A549 (cell line): ENCODE data around the gene KCNJ9. TPM values are rescaled to one million over a fixed set of nuclear protein-coding genes. Genes with fewer than 3 reads are reported as not detected.
A peak's percentile ranks its signal among the peaks of the same experiment; 100 is the strongest.

ENCODE experiments used
- ATAC-seq, 2 experiments: fragments of 200-7000 bp in 1 of 2; fragments of >200 bp in 1 of 2; cut with Nextera tagmentation in 1 of 2; cut with Tn5 transposase in 1 of 2; 3 replicates each; pipeline versions ENCODE4 v1.8.0 to v1.9.1; 2018 to 2020; ENCODE audit warnings: mild to moderate bottlenecking in 1 of 2, moderate library complexity in 1 of 2
- CTCF ChIA-PET: fragments of 300-600 bp; sonication (Branson Sonifier 250); formaldehyde crosslinking; extraction: SDS; loops from one replicate; lab custom pipeline; 2021; ENCODE audit warnings: antibody characterized with exemption, inconsistent platforms; lab: Yijun Ruan, JAX
- POLR2A ChIA-PET: fragments of 350-600 bp; formaldehyde crosslinking; extraction: SDS; loops from one replicate; lab custom pipeline; 2021; ENCODE audit warnings: antibody characterized with exemption, inconsistent platforms; lab: Yijun Ruan, JAX
- DNase-seq, 2 experiments: peaks; one replicate each; pipeline versions ENCODE4 v3.0.0 to v3.0.0-alpha.2; 2011 to 2016; ENCODE audit warnings: low read depth in 1 of 2, low spot score in 1 of 2
- FAIRE-seq: peaks from 2 replicates; lab custom pipeline; 2011; peaks lifted over from hg19 to GRCh38; lab: Jason Lieb, UNC
- H3K27ac ChIP-seq, 2 experiments: fragments of >200 bp; sonication (Bioruptor Twin); formaldehyde crosslinking; 3 replicates each; pipeline ENCODE4 v1.5.1; 2016 to 2017
- H3K4me1 ChIP-seq: fragments of >200 bp; sonication (Bioruptor Twin); formaldehyde crosslinking; 3 replicates; pipeline ENCODE4 v1.6.1; 2016
- H3K4me2 ChIP-seq: fragments of >200 bp; sonication (Bioruptor Twin); formaldehyde crosslinking; 3 replicates; pipeline ENCODE4 v1.6.1; 2016
- H3K4me3 ChIP-seq: fragments of >200 bp; sonication (Bioruptor Twin); formaldehyde crosslinking; 3 replicates; pipeline ENCODE4 v1.5.1; 2016
- H3K9me3 ChIP-seq: fragments of >200 bp; sonication (Bioruptor Twin); formaldehyde crosslinking; 3 replicates; pipeline ENCODE4 v1.6.1; 2016
- ATOH8 ChIP-seq: fragments of 250-450 bp; sonication (Bioruptor Pico); IDR thresholded peaks from 2 replicates; pipeline ENCODE4 v1.5.0; 2020; ENCODE audit warnings: low read depth, mild to moderate bottlenecking, moderate library complexity
- BHLHE40 ChIP-seq: IDR thresholded peaks from 2 replicates; pipeline ENCODE4 v1.6.1; 2012; ENCODE audit warnings: low read depth, low read length, inconsistent platforms
- CBX2 ChIP-seq: fragments of 200-600 bp; sonication (generic); IDR thresholded peaks from 2 replicates; pipeline ENCODE4 v1.6.1; 2016; ENCODE audit warnings: low read depth, mild to moderate bottlenecking, borderline replicate concordance
- CEBPB ChIP-seq, 2 experiments: fragments of >200 bp in 1 of 2; sonication (Bioruptor Twin) in 1 of 2; formaldehyde crosslinking in 1 of 2; IDR thresholded peaks; 2 replicates each; pipeline ENCODE4 v1.6.1; 2012 to 2016
- CTCF ChIP-seq: fragments of >200 bp; sonication (Bioruptor Twin); formaldehyde crosslinking; IDR thresholded peaks from 3 replicates; pipeline ENCODE4 v1.5.1; 2016
- ELK1 ChIP-seq: fragments of 150-350 bp; IDR thresholded peaks from 2 replicates; pipeline ENCODE4 v1.6.1; 2014; ENCODE audit warnings: low read depth, mild to moderate bottlenecking, low read length
- EP300 ChIP-seq, 2 experiments: fragments of >200 bp; sonication (Bioruptor Twin); formaldehyde crosslinking; IDR thresholded peaks; 2 replicates in 1 of 2; 3 replicates in 1 of 2; pipeline ENCODE4 v1.6.1; 2016 to 2017
- ESRRA ChIP-seq: fragments of 150-350 bp; IDR thresholded peaks from 2 replicates; pipeline ENCODE4 v1.6.1; 2014; ENCODE audit warnings: mild to moderate bottlenecking, low read length, borderline replicate concordance
- FOSL2 ChIP-seq, 2 experiments: fragments of 450-650 bp in 1 of 2; fragments of >200 bp in 1 of 2; sonication (Bioruptor Twin) in 1 of 2; formaldehyde crosslinking; IDR thresholded peaks; 2 replicates each; pipeline versions ENCODE4 v1.5.0 to v1.6.1; 2016 to 2020; ENCODE audit warnings: mild to moderate bottlenecking in 1 of 2, moderate library complexity in 1 of 2
- FOXS1 ChIP-seq: fragments of 250-450 bp; sonication (Bioruptor Pico); IDR thresholded peaks from 2 replicates; pipeline ENCODE4 v1.5.0; 2020; ENCODE audit warnings: mild to moderate bottlenecking, moderate library complexity
- GATA3 ChIP-seq: IDR thresholded peaks from 2 replicates; pipeline ENCODE4 v1.6.1; 2012; ENCODE audit warnings: borderline replicate concordance
- HEYL ChIP-seq: fragments of 250-450 bp; sonication (Bioruptor Pico); IDR thresholded peaks from 2 replicates; pipeline ENCODE4 v1.8.0; 2021; ENCODE audit warnings: mild to moderate bottlenecking, moderate library complexity
- HOXA7 ChIP-seq: fragments of 250-450 bp; sonication (Bioruptor Pico); IDR thresholded peaks from 2 replicates; pipeline ENCODE4 v1.5.0; 2020; ENCODE audit warnings: mild to moderate bottlenecking, moderate library complexity
- HOXB13 ChIP-seq: fragments of 250-450 bp; sonication (Bioruptor Pico); IDR thresholded peaks from 2 replicates; pipeline ENCODE4 v1.5.0; 2020; ENCODE audit warnings: low read depth, mild to moderate bottlenecking, moderate library complexity
- KDM1A ChIP-seq: fragments of 200-600 bp; sonication (generic); IDR thresholded peaks from 2 replicates; pipeline ENCODE4 v1.6.1; 2016; ENCODE audit warnings: low read depth, mild to moderate bottlenecking
- MAFK ChIP-seq: fragments of 450-650 bp; IDR thresholded peaks from 2 replicates; pipeline ENCODE4 v1.6.1; 2014; ENCODE audit not compliant: partially characterized antibody
- MAX ChIP-seq: IDR thresholded peaks from 2 replicates; pipeline ENCODE4 v1.6.1; 2012
- NFE2L2 ChIP-seq: fragments of 150-350 bp; conservative IDR thresholded peaks from 2 replicates; pipeline ENCODE4 v1.6.1; 2014; ENCODE audit warnings: low read length
- NPAS2 ChIP-seq: fragments of 250-450 bp; sonication (Bioruptor Pico); IDR thresholded peaks from 2 replicates; pipeline ENCODE4 v1.8.0; 2022; ENCODE audit warnings: mild to moderate bottlenecking, moderate library complexity, borderline replicate concordance
- PBX3 ChIP-seq: IDR thresholded peaks from 2 replicates; pipeline ENCODE4 v1.6.1; 2012
- POLR2AphosphoS2 ChIP-seq: conservative IDR thresholded peaks from 2 replicates; pipeline ENCODE4 v1.6.1; 2012; ENCODE audit warnings: low read length, improper control_type of control experiment, inconsistent platforms
- REST ChIP-seq: fragments of 200-600 bp; sonication (generic); IDR thresholded peaks from 2 replicates; pipeline ENCODE4 v1.6.1; 2016; ENCODE audit warnings: antibody characterized with exemption, mild to moderate bottlenecking, moderate library complexity
- TFCP2L1 ChIP-seq: fragments of 250-450 bp; sonication (Bioruptor Pico); IDR thresholded peaks from 2 replicates; pipeline ENCODE4 v1.5.0; 2021; ENCODE audit warnings: mild to moderate bottlenecking
- USF2 ChIP-seq: fragments of 450-650 bp; IDR thresholded peaks from 2 replicates; pipeline ENCODE4 v1.6.1; 2014; ENCODE audit warnings: antibody characterized with exemption
- ZNF302 ChIP-seq: fragments of 250-450 bp; sonication (Bioruptor Pico); IDR thresholded peaks from 2 replicates; pipeline ENCODE4 v1.9.0; 2021; ENCODE audit warnings: inconsistent platforms, mild to moderate bottlenecking, moderate library complexity
- WGBS: methylation state at CpG from one replicate; pipeline ENCODE4 v1.1.6; 2017; ENCODE audit errors: missing lambda C conversion rate; 5-methylcytosine and 5-hydroxymethylcytosine counted together
- polyA plus RNA-seq, 4 experiments: library from polyadenylated mRNA; depleted of rRNA in 3 of 4; stranded (reverse); fragments of >200 nt; fragmentation: RNase III in 1 of 4; extraction: RNeasy Plus Mini Kit Qiagen cat#74134 plus additional on column Dnase treatment in 1 of 4; gene quantifications; 2 replicates in 3 of 4; 3 replicates in 1 of 4; pipeline ENCODE4 v1.2.3, GENCODE V29; 2011 to 2017

KCNJ9 gene
- polyA plus RNA-seq, 2 of the 4 experiments (the other 2 are of a cell fraction), result not detected

GRCh38 chr1:160129558-160129957 is 48.2 kb downstream of the KCNJ9 start:
- no peak for FAIRE-seq
- no peak for ATAC-seq
- Histone ChIP-seq H3K4me3 (no peak overlapping the region), H3K27ac (peak overlapping the region; percentile 60 to 85; a peak in 5 of 6 replicates), H3K4me2 (no peak overlapping the region), H3K9me3 (no peaks in the 10 kb centered on the region), H3K4me1 (peaks cover 51% of the 10 kb centered on the region)
- no peak for DNase-seq
- ChIA-PET CTCF (interaction anchor here (0.7 to 23.7 kb wide), 4 partner anchors 17 to 63 kb away, joined by 3 to 222 read pairs (median 6); no protein-coding TSS in a partner anchor), POLR2A (no interaction called here)
- TF ChIP-seq MAX (no peak), MAFK (peak; percentile 68)
- WGBS, result 85% methylated on average over 3 of the region's 3 CpGs

GRCh38 chr1:160129966-160130365 is 48.6 kb downstream of the KCNJ9 start:
- no peak overlapping the region for H3K4me2 ChIP-seq
- DNase-seq (no peak), FAIRE-seq (no peak), ATAC-seq (no peak)
- 73% methylated on average over 11 of the region's 11 CpGs for WGBS
- CTCF ChIA-PET, result interaction anchor here (1.2 to 23.7 kb wide), 3 partner anchors 17 to 63 kb away, joined by 6 to 222 read pairs (median 7); no protein-coding TSS in a partner anchor
- H3K4me3 ChIP-seq, result no peak overlapping the region
- no peaks in the 10 kb centered on the region for H3K9me3 ChIP-seq
- POLR2A ChIA-PET, result no interaction called here
- H3K27ac ChIP-seq, result peak overlapping the region; percentile 60 to 85; a peak in 5 of 6 replicates
- TF ChIP-seq ZNF302 (no peak), HOXB13 (no peak), HEYL (CRISPR knock-in tag) (no peak), HOXA7 (CRISPR knock-in tag) (no peak), TFCP2L1 (no peak), EP300 (IDR thresholded peaks at IDR 0.05) (no peak), FOXS1 (CRISPR knock-in tag) (no peak), NFE2L2 (no peak), ELK1 (no peak), REST (no peak), CBX2 (no peak), NPAS2 (CRISPR knock-in tag) (no peak), CEBPB (IDR thresholded peaks at IDR 0.05) (no peak), PBX3 (no peak), BHLHE40 (no peak)
- H3K4me1 ChIP-seq, result peaks cover 47% of the 10 kb centered on the region

GRCh38 chr1:160130486-160130885 is 49.1 kb downstream of the KCNJ9 start:
- peak in 1 of 2 experiments; percentile 16; a peak in 3 of 6 replicates for ATAC-seq
- H3K27ac ChIP-seq, result peak overlapping the region; percentile 60 to 85; a peak in 4 of 6 replicates
- FAIRE-seq, result no peak
- 56% methylated on average over 5 of the region's 5 CpGs for WGBS
- TF ChIP-seq ATOH8, result no peak
- no peak for TF ChIP-seq FOSL2 (IDR thresholded peaks at IDR 0.05)
- TF ChIP-seq FOSL2 (CRISPR knock-in tag; IDR thresholded peaks at IDR 0.05), result no peak
- TF ChIP-seq EP300 (IDR thresholded peaks at IDR 0.05), result no peak
- no peak for TF ChIP-seq HEYL (CRISPR knock-in tag)
- TF ChIP-seq POLR2AphosphoS2, result no peak
- TF ChIP-seq USF2, result no peak
- TF ChIP-seq GATA3, result no peak
- no peak for TF ChIP-seq CTCF
- TF ChIP-seq HOXA7 (CRISPR knock-in tag), result no peak
- no peak for TF ChIP-seq KDM1A
- no peak for TF ChIP-seq ESRRA
- TF ChIP-seq, all 56 proteins: peak for 0
- no peaks in the 10 kb centered on the region for H3K9me3 ChIP-seq
- ChIA-PET CTCF (interaction anchor here (1.2 to 23.7 kb wide), 3 partner anchors 16 to 62 kb away, joined by 6 to 222 read pairs (median 7); no protein-coding TSS in a partner anchor), POLR2A (no interaction called here)
- peak overlapping the region; percentile 46; the same call in 2 of the 3 replicates for H3K4me2 ChIP-seq
- H3K4me3 ChIP-seq, result no peak overlapping the region
- H3K4me1 ChIP-seq, result peaks cover 42% of the 10 kb centered on the region
- DNase-seq, result no peak
